ENCODE results near the gene SPINK8.

SPINK8 gene

GRCh38 chr3:48268936-48269561 lies 64.4 kb downstream of the SPINK8 start:
- H3K4me3 ChIP-seq (ENCODE audit: low read length) = no peak overlapping the region
- TF ChIP-seq, protein P1, sequence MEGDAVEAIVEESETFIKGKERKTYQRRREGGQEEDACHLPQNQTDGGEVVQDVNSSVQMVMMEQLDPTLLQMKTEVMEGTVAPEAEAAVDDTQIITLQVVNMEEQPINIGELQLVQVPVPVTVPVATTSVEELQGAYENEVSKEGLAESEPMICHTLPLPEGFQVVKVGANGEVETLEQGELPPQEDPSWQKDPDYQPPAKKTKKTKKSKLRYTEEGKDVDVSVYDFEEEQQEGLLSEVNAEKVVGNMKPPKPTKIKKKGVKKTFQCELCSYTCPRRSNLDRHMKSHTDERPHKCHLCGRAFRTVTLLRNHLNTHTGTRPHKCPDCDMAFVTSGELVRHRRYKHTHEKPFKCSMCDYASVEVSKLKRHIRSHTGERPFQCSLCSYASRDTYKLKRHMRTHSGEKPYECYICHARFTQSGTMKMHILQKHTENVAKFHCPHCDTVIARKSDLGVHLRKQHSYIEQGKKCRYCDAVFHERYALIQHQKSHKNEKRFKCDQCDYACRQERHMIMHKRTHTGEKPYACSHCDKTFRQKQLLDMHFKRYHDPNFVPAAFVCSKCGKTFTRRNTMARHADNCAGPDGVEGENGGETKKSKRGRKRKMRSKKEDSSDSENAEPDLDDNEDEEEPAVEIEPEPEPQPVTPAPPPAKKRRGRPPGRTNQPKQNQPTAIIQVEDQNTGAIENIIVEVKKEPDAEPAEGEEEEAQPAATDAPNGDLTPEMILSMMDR (conservative IDR thresholded peaks at IDR 0.05; ENCODE audit: low read length) = no peak
- DNase-seq (ENCODE audit: low read depth) = no peak

- TF ChIP-seq, protein P1 (conservative IDR thresholded peaks at IDR 0.05; ENCODE audit: low read length) = no peak
- no peak for DNase-seq (ENCODE audit: low read depth)
- H3K4me3 ChIP-seq (ENCODE audit: low read length) = no peak overlapping the region
Observed at GRCh38 chr3:48268381-48268935, 65.0 kb downstream of the SPINK8 start.

DNA sequence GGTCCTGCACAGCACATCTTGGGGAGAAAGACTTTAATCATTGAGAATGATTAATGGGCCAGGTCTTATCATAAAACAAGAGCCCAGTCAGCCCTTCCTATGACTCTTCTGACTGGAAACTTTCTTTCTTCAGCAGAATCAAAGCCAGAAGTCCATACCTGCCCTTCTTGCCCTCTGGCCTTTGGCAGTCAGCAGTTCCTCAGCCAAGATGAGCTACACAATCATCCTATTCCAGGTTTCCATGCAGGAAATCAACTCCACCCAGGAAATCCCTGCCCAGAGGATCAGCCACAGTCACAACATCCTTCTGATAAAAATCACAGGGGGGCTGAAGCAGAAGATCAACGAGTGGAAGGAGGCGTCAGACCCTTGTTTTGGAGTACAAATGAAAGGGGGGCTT lies 65.7 kb downstream of the SPINK8 start:
- TF ChIP-seq, protein P1 (conservative IDR thresholded peaks at IDR 0.05; ENCODE audit: low read length) = no peak
- H3K4me3 ChIP-seq (ENCODE audit: low read length) = no peak overlapping the region
- no peak for DNase-seq (ENCODE audit: low read depth)

GRCh38 chr3:48258530-48258929 lies 74.9 kb downstream of the SPINK8 start:
- TF ChIP-seq, protein P1 (conservative IDR thresholded peaks at IDR 0.05; ENCODE audit: low read length) = no peak
- no peak overlapping the region for H3K4me3 ChIP-seq (ENCODE audit: low read length)
- DNase-seq (ENCODE audit: low read depth) = no peak

All from AG10803 (cell line).